Measurements from ENCODE around the gene ATP2B2. TPM values are rescaled to one million over a fixed set of nuclear protein-coding genes. Genes with fewer than 3 reads are reported as not detected.

The ATP2B2 gene
- total and polyA plus RNA-seq, 8 donors, result 0.11 to 0.75 (median 0.21) TPM

DNA sequence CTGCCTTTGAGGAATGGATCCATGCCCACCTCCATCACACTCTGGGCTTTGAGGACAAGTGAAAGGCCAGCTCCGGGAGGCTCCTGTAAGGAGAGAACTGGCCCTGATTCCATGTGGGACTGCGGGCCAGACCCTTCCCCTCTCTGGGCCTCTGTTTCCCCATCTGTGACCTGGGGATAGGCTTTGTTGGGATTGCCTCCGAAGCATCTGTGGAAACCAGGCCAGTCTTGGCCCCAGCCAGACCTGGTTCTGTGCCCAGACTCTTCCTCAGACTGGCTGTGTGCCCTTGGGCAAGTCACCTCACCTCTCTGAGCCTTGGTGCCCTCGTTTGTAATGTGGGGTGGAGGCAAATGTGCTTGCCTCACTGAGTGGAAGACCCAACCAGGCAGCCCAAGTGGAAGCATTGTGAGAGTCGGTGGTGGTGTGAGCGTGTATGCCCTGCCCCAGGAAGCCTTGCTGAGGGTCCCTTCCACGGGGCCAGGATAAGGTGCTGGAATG, 163.4 kb downstream of the ATP2B2 start:
- Histone ChIP-seq H3K4me1 (no peaks in the 10 kb centered on the region), H3K27me3 (no peaks in the 10 kb centered on the region), H3K9me3 (no peaks in the 10 kb centered on the region), H3K36me3 (no peaks in the 10 kb centered on the region), H3K4me3 (no peak overlapping the region), H3K27ac (no peak overlapping the region)
- TF ChIP-seq, protein P1, sequence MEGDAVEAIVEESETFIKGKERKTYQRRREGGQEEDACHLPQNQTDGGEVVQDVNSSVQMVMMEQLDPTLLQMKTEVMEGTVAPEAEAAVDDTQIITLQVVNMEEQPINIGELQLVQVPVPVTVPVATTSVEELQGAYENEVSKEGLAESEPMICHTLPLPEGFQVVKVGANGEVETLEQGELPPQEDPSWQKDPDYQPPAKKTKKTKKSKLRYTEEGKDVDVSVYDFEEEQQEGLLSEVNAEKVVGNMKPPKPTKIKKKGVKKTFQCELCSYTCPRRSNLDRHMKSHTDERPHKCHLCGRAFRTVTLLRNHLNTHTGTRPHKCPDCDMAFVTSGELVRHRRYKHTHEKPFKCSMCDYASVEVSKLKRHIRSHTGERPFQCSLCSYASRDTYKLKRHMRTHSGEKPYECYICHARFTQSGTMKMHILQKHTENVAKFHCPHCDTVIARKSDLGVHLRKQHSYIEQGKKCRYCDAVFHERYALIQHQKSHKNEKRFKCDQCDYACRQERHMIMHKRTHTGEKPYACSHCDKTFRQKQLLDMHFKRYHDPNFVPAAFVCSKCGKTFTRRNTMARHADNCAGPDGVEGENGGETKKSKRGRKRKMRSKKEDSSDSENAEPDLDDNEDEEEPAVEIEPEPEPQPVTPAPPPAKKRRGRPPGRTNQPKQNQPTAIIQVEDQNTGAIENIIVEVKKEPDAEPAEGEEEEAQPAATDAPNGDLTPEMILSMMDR (IDR thresholded peaks at IDR 0.05), result no peak
- DNase-seq (no peak), FAIRE-seq (no peak), ATAC-seq (no peak)
- intact Hi-C loops (cut with DNase I), result loop anchor here in 1 of 3 donors (2.0 kb wide), 1 partner anchor 397 kb away; no protein-coding TSS in a partner anchor
- 58 to 61% methylated on average over 7 of the region's 7 CpGs for WGBS, 2 donors

DNA sequence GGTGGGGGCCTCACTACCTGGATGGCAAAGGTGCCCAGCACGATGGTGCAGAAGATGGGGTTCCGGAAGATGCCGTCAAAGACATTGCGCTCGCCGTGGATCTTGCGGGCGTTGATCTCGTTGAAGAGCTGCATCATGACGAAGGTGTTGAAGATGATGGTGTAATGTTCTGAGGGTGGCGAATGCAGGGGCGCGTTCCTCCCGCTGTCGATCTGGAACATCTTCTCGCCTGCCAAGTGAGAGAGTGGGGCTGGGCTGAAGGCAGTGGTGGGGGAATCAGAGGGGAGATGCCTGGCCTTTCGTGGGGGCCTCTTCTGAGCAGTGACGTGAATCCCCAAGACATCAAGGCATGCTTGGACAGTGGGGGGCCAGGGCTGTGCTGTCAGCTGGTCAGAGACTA, 164.9 kb downstream of the ATP2B2 start:
- Histone ChIP-seq H3K9me3 (no peaks in the 10 kb centered on the region), H3K27ac (no peak overlapping the region), H3K27me3 (no peaks in the 10 kb centered on the region), H3K4me1 (no peaks in the 10 kb centered on the region), H3K36me3 (no peaks in the 10 kb centered on the region), H3K4me3 (no peak overlapping the region)
- intact Hi-C loops (cut with DNase I), result no loop called here
- DNase-seq (no peak), ATAC-seq (no peak), FAIRE-seq (no peak)
- WGBS, 2 donors, result 71 to 86% methylated on average over 18 of the region's 18 CpGs
- TF ChIP-seq, protein P1 (IDR thresholded peaks at IDR 0.05), result no peak

GRCh38 chr3:10340046-10340445, 165.3 kb downstream of the ATP2B2 start:
- intact Hi-C loops (cut with DNase I), result no loop called here
- no peaks in the 10 kb centered on the region for H3K27me3 ChIP-seq
- H3K4me1 ChIP-seq, result no peaks in the 10 kb centered on the region
- FAIRE-seq (no peak), DNase-seq (no peak), ATAC-seq (no peak)
- H3K9me3 ChIP-seq, result no peaks in the 10 kb centered on the region
- TF ChIP-seq, protein P1 (IDR thresholded peaks at IDR 0.05), result no peak
- H3K36me3 ChIP-seq, result no peaks in the 10 kb centered on the region
- WGBS, 2 donors, result 23 to 31% methylated on average over 4 of the region's 4 CpGs
- H3K27ac ChIP-seq, result no peak overlapping the region
- no peak overlapping the region for H3K4me3 ChIP-seq

- ATAC-seq (no peak), FAIRE-seq (no peak), DNase-seq (peak in 1 of 6 donors; percentile 18)
- no peak overlapping the region for H3K4me3 ChIP-seq
- H3K36me3 ChIP-seq, result no peaks in the 10 kb centered on the region
- 74 to 77% methylated on average over 8 of the region's 8 CpGs for WGBS, 2 donors
- H3K4me1 ChIP-seq, result no peaks in the 10 kb centered on the region
- no peak overlapping the region for H3K27ac ChIP-seq
- H3K9me3 ChIP-seq, result no peaks in the 10 kb centered on the region
- intact Hi-C loops (cut with DNase I), result no loop called here
- TF ChIP-seq, protein P1 (IDR thresholded peaks at IDR 0.05), result no peak
- no peaks in the 10 kb centered on the region for H3K27me3 ChIP-seq
These were observed 165.9 kb downstream of the ATP2B2 start for GRCh38 chr3:10339376-10339955.

DNA sequence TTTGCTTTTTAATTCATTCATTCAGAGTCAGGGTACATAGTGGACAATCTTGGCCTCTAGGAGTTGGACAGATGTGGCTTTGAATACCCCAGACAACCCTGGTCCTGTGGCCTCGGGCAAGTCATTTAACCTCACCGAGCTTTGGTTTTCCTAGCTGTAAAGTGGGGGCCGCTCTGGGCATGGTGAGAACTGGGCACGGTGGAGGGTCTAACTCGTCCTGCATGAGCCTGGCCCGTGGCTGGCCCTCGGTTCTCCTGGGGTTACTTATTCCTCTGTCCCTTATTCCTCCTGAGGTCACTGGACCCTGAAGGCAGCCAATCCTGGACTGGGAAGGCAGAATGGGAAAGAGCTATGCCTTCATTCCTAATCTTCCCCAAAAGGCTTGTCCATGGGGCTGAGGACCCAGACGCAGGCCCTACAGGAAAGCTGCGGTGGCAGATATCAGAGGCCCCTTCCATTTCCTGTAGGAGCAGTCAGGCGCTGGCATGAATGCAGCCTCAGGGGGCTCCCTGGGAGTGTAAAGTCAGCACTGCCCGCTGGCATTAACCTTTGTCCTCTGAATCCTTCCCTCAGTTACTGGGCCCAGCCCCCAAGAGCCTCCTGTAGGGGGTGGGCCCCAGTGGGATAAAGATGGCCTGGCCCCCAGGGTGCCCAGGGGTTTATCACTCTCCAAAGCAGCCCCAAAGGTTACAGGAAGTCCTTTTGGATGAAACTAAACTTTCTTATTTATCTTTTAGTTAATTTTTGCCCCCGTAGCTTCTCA, 166.6 kb downstream of the ATP2B2 start:
- TF ChIP-seq, protein P1 (IDR thresholded peaks at IDR 0.05), result no peak
- Histone ChIP-seq H3K4me1 (no peaks in the 10 kb centered on the region), H3K36me3 (no peaks in the 10 kb centered on the region), H3K27ac (no peak overlapping the region), H3K27me3 (no peaks in the 10 kb centered on the region), H3K9me3 (no peaks in the 10 kb centered on the region), H3K4me3 (no peak overlapping the region)
- 69 to 84% methylated on average over 12 of the region's 12 CpGs for WGBS, 2 donors
- no peak for FAIRE-seq
- ATAC-seq, result no peak
- intact Hi-C loops (cut with DNase I), result no loop called here
- DNase-seq, result no peak

Measured in pancreas (tissue), 10 donors.